ENCODE results near the gene USP17L27.
"Not testable (repeated sequence)": the region's sequence is repeated elsewhere in the genome, so short reads cannot be mapped to it uniquely, and the experiment has no call there.

The USP17L27 gene

GRCh38 chr4:9343848-9344247 lies at the start of gene USP17L27:
TSS of gene USP17L27 (plus strand) at chr4:9344148. CDS start at chr4:9344148, 0 bp downstream.
- in situ Hi-C loops (cut with HindIII; ENCODE audit: low pct_ligation_motif_present, low sequenced_read_pairs); H3K4me3 ChIP-seq (ENCODE audit: low read depth, low read length); H3K27me3 ChIP-seq (replicated peaks); H3K36me3 ChIP-seq (replicated peaks); DNase-seq; H3K27ac ChIP-seq: not testable (repeated sequence)

- H3K36me3 ChIP-seq (replicated peaks); H3K4me3 ChIP-seq (ENCODE audit: low read depth, low read length); in situ Hi-C loops (cut with HindIII; ENCODE audit: low pct_ligation_motif_present, low sequenced_read_pairs); H3K27ac ChIP-seq; DNase-seq; H3K27me3 ChIP-seq (replicated peaks): not testable (repeated sequence)
These were observed 19.8 kb upstream of the USP17L27 start for GRCh38 chr4:9324191-9324590.

- in situ Hi-C loops (cut with HindIII; ENCODE audit: low pct_ligation_motif_present, low sequenced_read_pairs); H3K27ac ChIP-seq; H3K36me3 ChIP-seq (replicated peaks): not testable (repeated sequence)
These were observed 19.1 kb upstream of the USP17L27 start, which contains the start of gene USP17L24 for GRCh38 chr4:9324865-9325264. TSS of gene USP17L24 (plus strand) at chr4:9325165. CDS start at chr4:9325165, 0 bp downstream.

GRCh38 chr4:9329611-9330010 lies 14.3 kb upstream of the USP17L27 start, which contains the start of gene USP17L25:
TSS of gene USP17L25 (plus strand) at chr4:9329911. CDS start at chr4:9329911, 0 bp downstream.
- H3K36me3 ChIP-seq (replicated peaks); H3K27ac ChIP-seq; H3K27me3 ChIP-seq (replicated peaks); DNase-seq; H3K4me3 ChIP-seq (ENCODE audit: low read depth, low read length); in situ Hi-C loops (cut with HindIII; ENCODE audit: low pct_ligation_motif_present, low sequenced_read_pairs): not testable (repeated sequence)

More at GRCh38 chr4:9324865-9325264, 19.1 kb upstream of the USP17L27 start, which contains the start of gene USP17L24:
- H3K27me3 ChIP-seq (replicated peaks); DNase-seq; H3K4me3 ChIP-seq (ENCODE audit: low read depth, low read length): not testable (repeated sequence)

- DNase-seq; H3K27me3 ChIP-seq (replicated peaks); H3K36me3 ChIP-seq (replicated peaks); H3K27ac ChIP-seq; in situ Hi-C loops (cut with HindIII; ENCODE audit: low pct_ligation_motif_present, low sequenced_read_pairs); H3K4me3 ChIP-seq (ENCODE audit: low read depth, low read length): not testable (repeated sequence)
These were observed 9.6 kb upstream of the USP17L27 start, which contains the start of gene USP17L26 for GRCh38 chr4:9334358-9334757. TSS of gene USP17L26 (plus strand) at chr4:9334658. CDS start at chr4:9334658, 0 bp downstream.

- DNase-seq; H3K27me3 ChIP-seq (replicated peaks); H3K27ac ChIP-seq; H3K4me3 ChIP-seq (ENCODE audit: low read depth, low read length); in situ Hi-C loops (cut with HindIII; ENCODE audit: low pct_ligation_motif_present, low sequenced_read_pairs); H3K36me3 ChIP-seq (replicated peaks): not testable (repeated sequence)
These were observed 4.8 kb upstream of the USP17L27 start, which contains the start of gene USP17L5 for GRCh38 chr4:9339103-9339502. TSS of gene USP17L5 (plus strand) at chr4:9339403. CDS start at chr4:9339403, 0 bp downstream.

GRCh38 chr4:9348593-9348992 lies 4.6 kb downstream of the USP17L27 start, which contains the start of gene USP17L28:
TSS of gene USP17L28 (plus strand) at chr4:9348893. CDS start at chr4:9348893, 0 bp downstream.
- DNase-seq; H3K36me3 ChIP-seq (replicated peaks); H3K27me3 ChIP-seq (replicated peaks); H3K4me3 ChIP-seq (ENCODE audit: low read depth, low read length); H3K27ac ChIP-seq; in situ Hi-C loops (cut with HindIII; ENCODE audit: low pct_ligation_motif_present, low sequenced_read_pairs): not testable (repeated sequence)

GRCh38 chr4:9350866-9351265 lies 6.9 kb downstream of the USP17L27 start:
- H3K4me3 ChIP-seq (ENCODE audit: low read depth, low read length); H3K36me3 ChIP-seq (replicated peaks); in situ Hi-C loops (cut with HindIII; ENCODE audit: low pct_ligation_motif_present, low sequenced_read_pairs); DNase-seq; H3K27me3 ChIP-seq (replicated peaks); H3K27ac ChIP-seq: not testable (repeated sequence)

GRCh38 chr4:9353338-9353737 lies 9.4 kb downstream of the USP17L27 start, which contains the start of gene USP17L29:
TSS of gene USP17L29 (plus strand) at chr4:9353638. CDS start at chr4:9353638, 0 bp downstream.
- H3K27ac ChIP-seq; H3K27me3 ChIP-seq (replicated peaks); DNase-seq; in situ Hi-C loops (cut with HindIII; ENCODE audit: low pct_ligation_motif_present, low sequenced_read_pairs); H3K36me3 ChIP-seq (replicated peaks); H3K4me3 ChIP-seq (ENCODE audit: low read depth, low read length): not testable (repeated sequence)

- DNase-seq; H3K27ac ChIP-seq; H3K27me3 ChIP-seq (replicated peaks); H3K4me3 ChIP-seq (ENCODE audit: low read depth, low read length); H3K36me3 ChIP-seq (replicated peaks); in situ Hi-C loops (cut with HindIII; ENCODE audit: low pct_ligation_motif_present, low sequenced_read_pairs): not testable (repeated sequence)
These were observed 18.9 kb downstream of the USP17L27 start, which contains the start of gene USP17L30 for GRCh38 chr4:9362829-9363228. TSS of gene USP17L30 (plus strand) at chr4:9363129. CDS start at chr4:9363129, 0 bp downstream.

GRCh38 chr4:9379881-9380280 lies 35.9 kb downstream of the USP17L27 start:
- DNase-seq; in situ Hi-C loops (cut with HindIII; ENCODE audit: low pct_ligation_motif_present, low sequenced_read_pairs); H3K27ac ChIP-seq; H3K4me3 ChIP-seq (ENCODE audit: low read depth, low read length); H3K27me3 ChIP-seq (replicated peaks); H3K36me3 ChIP-seq (replicated peaks): not testable (repeated sequence)
